ENCODE data around the gene SHROOM4.

Gene SHROOM4

GRCh38 chrX:50618788-50619558, 195.0 kb downstream of the SHROOM4 start:
- DNase-seq (ENCODE audit: low spot score) = no peak
- no peak for FAIRE-seq

GRCh38 chrX:50617183-50617582, 196.8 kb downstream of the SHROOM4 start:
- FAIRE-seq = no peak
- no peak for DNase-seq (ENCODE audit: low spot score)

DNA sequence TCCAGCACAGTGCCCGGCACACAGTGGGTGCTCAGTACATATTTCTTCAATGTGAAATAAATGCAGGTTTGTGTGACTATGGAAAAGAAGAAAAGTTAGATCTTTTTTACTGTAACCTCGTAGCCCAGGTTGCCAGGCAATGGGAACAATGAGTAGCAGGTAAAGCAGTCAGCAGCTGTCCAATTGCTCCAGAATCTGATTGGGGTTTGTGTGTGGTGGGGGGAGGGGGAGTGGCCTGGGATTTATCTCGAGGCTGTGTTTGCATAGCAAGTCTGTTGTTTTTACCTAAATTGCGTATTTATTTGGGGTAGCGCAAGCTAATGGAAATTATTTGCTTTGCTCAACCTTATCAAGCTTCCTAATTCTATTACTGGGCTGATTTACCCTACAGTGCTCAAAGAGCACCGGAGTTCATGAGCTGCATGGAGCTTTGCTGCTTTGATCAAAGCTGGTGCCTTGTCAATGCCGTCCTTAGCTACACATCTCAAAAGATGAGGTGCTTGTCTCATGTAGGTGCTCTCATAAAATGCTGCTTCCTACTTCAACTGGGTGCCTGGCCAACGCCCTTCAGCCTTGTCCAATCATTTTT, 198.3 kb downstream of the SHROOM4 start:
- DNase-seq (ENCODE audit: low spot score) = no peak
- FAIRE-seq = no peak

DNA sequence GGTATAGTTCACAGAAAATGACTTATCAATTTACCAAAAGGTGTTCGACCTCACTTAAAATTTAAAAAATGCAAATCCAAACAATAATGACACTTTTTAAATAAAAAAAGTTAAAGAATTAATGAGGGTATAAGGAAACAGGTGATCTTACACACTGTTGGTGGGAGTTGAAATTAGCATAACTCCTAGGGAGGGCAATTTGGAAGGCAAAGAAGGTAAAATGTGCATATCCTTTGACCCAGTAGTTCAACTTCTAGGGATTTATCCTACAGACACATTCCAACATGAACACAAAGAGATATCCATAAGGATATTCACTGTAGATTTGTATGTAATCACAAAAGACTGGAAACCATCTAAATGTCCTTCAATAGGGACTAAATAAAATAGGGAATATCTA, 199.5 kb downstream of the SHROOM4 start:
- DNase-seq (ENCODE audit: low spot score) = no peak
- no peak for FAIRE-seq

GRCh38 chrX:50613846-50614245, 200.1 kb downstream of the SHROOM4 start:
- peak; percentile 45 for FAIRE-seq

GRCh38 chrX:50609796-50610195, 204.2 kb downstream of the SHROOM4 start:
- FAIRE-seq (peak; percentile 40), DNase-seq (ENCODE audit: low spot score) (no peak)

More at GRCh38 chrX:50613846-50614245, 200.1 kb downstream of the SHROOM4 start:
- DNase-seq (ENCODE audit: low spot score) = no peak

DNA sequence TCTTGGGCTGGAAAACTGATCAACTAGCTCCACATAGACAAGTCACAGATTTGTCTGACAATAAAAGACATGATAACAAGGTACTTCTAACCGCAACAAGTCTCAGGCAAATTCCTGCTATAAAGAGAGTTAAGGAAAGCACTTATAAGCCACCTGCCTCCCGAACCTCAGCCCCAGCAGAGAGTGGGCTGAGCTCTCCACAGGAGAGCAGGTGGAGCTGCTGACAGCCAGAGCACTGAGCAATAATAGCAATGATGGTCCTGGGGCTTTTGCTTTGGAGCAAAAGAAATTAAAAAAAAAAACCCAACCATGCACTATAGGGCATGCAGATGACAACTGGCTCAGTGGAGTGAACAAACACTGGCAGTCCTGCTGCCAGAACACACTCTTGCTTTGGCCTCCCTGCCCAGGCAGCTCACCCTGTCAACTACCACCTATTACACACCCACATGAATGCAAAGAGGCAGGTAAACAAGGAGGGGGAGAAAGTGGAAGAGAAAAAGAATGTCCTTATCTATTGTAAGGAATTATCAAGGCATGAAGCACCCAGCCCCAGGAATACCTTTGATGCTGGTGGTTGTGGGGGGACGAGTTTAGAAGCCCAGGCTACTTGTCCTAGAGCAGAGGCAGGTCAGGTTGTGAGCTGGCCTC, 207.6 kb downstream of the SHROOM4 start:
- FAIRE-seq (no peak), DNase-seq (ENCODE audit: low spot score) (no peak)

GRCh38 chrX:50596056-50596455, 217.9 kb downstream of the SHROOM4 start:
- DNase-seq (ENCODE audit: low spot score) (no peak), FAIRE-seq (no peak)

- DNase-seq (ENCODE audit: low spot score) = no peak
- FAIRE-seq = no peak
Measured at GRCh38 chrX:50594788-50595187, 219.2 kb downstream of the SHROOM4 start.

GRCh38 chrX:50586980-50587379, 227.0 kb downstream of the SHROOM4 start:
- FAIRE-seq = no peak
- DNase-seq (ENCODE audit: low spot score) = no peak

GRCh38 chrX:50586407-50586806, 227.6 kb downstream of the SHROOM4 start:
- no peak for DNase-seq (ENCODE audit: low spot score)

GRCh38 chrX:50581405-50581804, 232.6 kb downstream of the SHROOM4 start:
- FAIRE-seq (no peak), DNase-seq (ENCODE audit: low spot score) (no peak)

More at GRCh38 chrX:50586407-50586806, 227.6 kb downstream of the SHROOM4 start:
- no peak for FAIRE-seq

DNA sequence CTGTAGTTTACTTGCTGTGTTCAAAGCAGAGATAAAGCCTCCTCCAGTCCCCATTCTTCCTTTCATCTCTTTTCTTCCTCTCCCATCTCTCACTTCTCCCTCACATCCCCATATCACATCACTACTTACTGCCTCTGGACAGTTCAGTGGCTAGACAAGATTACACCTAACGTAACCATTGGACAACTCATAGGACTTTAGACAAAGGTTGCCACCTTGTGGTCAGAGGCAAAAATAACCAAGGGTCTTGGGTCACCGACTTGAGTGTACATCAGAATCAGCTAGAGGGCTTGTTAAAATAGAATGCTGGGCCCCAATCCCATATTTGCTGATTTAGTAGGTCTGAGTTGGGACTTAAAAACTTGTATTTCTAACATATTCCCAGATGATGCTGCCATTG, 234.0 kb downstream of the SHROOM4 start:
- FAIRE-seq (no peak), DNase-seq (ENCODE audit: low spot score) (peak; percentile 14)

DNA sequence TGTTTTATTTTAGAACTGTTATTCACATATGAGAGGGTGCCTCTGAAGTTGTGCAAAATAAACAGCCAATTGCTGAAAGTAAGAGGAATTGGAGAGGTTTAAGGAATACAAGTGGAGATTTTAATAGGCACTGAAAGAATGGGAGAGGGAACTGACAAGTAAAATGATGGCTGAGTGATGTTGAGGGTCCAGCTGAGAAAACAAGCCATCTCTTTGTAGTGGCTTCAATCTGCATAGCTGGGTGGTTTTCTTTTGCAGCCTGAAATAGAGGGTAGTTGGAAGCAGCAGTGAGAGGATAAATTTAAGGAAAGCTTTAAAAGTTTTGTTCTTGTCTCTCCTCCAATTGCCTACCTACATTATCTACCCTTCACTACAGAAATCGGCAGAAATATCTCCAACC, 236.7 kb downstream of the SHROOM4 start:
- DNase-seq (ENCODE audit: low spot score) (no peak), FAIRE-seq (no peak)

DNA sequence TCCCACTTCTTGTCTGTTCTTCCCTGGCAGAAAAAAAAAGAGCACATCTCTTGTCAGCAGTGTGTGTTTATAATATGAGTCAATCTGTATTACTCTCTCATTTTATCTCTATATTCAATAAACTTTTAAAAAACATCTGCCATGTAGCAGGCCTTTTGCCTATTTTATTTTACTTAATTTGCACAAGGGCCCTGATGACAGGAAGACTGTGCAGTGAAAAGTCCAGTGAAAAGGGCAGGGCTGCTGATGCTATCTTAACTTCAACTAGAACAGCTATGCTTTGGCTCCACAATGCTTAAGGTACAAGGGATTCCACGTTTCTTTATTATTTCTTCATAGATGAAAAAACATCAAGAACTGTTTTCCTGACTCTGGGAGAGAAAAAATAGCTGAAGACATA, 246.4 kb downstream of the SHROOM4 start:
- no peak for DNase-seq (ENCODE audit: low spot score)
- no peak for FAIRE-seq

DNA sequence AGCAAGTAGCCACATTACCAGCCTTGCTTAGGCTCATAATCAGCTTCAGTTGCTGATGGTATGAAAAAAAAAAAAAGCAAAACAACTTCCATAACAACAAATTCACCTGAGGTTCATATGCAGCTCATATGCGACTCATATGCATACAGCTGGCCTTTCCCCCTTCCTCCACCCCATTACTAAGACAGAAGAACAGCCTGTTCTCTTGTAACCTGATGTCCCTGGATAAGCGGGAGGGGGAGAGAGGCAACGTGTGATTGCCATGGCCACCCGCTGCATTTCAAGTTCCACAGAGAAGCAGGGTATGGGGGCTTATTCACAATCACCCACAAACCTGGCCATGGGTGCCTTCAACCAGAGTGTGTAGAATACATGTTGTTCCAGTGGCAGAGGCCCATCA, 248.3 kb downstream of the SHROOM4 start:
- no peak for DNase-seq (ENCODE audit: low spot score)
- no peak for FAIRE-seq

Data from RCC 7860 (cell line).